RWPE2 (cell line): ENCODE measurements around the gene UVSSA.

ENCODE experiments used
- ATAC-seq: fragments of 200-7000 bp; cut with Tn5 transposase; 3 replicates; pipeline ENCODE4 v1.9.1; 2021; ENCODE audit warnings: low read depth
- DNase-seq: peaks from one replicate; pipeline ENCODE4 v3.0.0-alpha.2; 2020; ENCODE audit warnings: low spot score
- H3K27ac ChIP-seq: fragments of 450-650 bp; 2 replicates; pipeline ENCODE4 v1.5.1; 2017; ENCODE audit warnings: mild to moderate bottlenecking; ENCODE audit not compliant: poor library complexity, severe bottlenecking
- H3K27me3 ChIP-seq: fragments of 250-450 bp; sonication (Bioruptor Pico); 2 replicates; pipeline ENCODE4 v1.5.1; 2021; ENCODE audit warnings: mild to moderate bottlenecking, moderate library complexity; ENCODE audit not compliant: insufficient read depth, poor library complexity, severe bottlenecking
- H3K36me3 ChIP-seq: fragments of 250-450 bp; sonication (Bioruptor Pico); 2 replicates; pipeline ENCODE4 v1.5.1; 2020; ENCODE audit warnings: low read depth, mild to moderate bottlenecking, moderate library complexity
- H3K4me1 ChIP-seq: fragments of 250-450 bp; sonication (Bioruptor Pico); 2 replicates; pipeline ENCODE4 v1.5.1; 2021; ENCODE audit warnings: mild to moderate bottlenecking, moderate library complexity; ENCODE audit not compliant: insufficient read depth, poor library complexity, severe bottlenecking
- H3K4me3 ChIP-seq: fragments of 250-450 bp; sonication (Bioruptor Pico); 2 replicates; pipeline ENCODE4 v1.5.1; 2021; ENCODE audit warnings: mild to moderate bottlenecking, moderate library complexity; ENCODE audit not compliant: severe bottlenecking
- H3K9me3 ChIP-seq: fragments of 250-450 bp; sonication (Bioruptor Pico); 2 replicates; pipeline ENCODE4 v1.5.1; 2021; ENCODE audit warnings: mild to moderate bottlenecking, moderate library complexity; ENCODE audit not compliant: severe bottlenecking
- TF ChIP-seq, protein P1 (sequence below): fragments of 450-650 bp; IDR thresholded peaks from one replicate; pipeline ENCODE4 v1.5.1; 2017; ENCODE audit warnings: mild to moderate bottlenecking, moderate library complexity; ENCODE audit not compliant: poor library complexity, severe bottlenecking

The UVSSA gene

DNA sequence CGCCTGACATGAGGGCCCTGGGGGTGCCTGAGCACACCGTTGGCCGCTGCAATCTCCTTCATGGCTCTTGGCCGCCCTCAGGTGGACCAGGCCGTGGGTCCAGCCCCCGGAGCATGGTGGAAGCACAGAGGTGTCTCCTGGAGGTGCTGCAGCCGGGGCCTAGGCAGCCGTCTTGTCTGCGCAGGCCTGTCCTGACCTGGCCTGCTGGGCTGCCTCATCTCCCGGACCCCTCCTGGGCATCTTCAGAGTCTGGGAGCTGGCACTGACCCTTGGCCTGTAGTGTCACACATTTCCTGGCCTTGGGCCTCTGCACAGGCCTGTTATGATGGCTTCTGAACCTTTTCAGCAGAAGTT is 20.9 kb downstream of the UVSSA start:
- ATAC-seq (no peak), DNase-seq (peak; percentile 68)
- Histone ChIP-seq H3K9me3 (no peaks in the 10 kb centered on the region), H3K27me3 (no peaks in the 10 kb centered on the region), H3K27ac (no peak overlapping the region), H3K4me1 (no peaks in the 10 kb centered on the region), H3K36me3 (peaks cover 4% of the 10 kb centered on the region), H3K4me3 (no peak overlapping the region)
- TF ChIP-seq, protein P1, sequence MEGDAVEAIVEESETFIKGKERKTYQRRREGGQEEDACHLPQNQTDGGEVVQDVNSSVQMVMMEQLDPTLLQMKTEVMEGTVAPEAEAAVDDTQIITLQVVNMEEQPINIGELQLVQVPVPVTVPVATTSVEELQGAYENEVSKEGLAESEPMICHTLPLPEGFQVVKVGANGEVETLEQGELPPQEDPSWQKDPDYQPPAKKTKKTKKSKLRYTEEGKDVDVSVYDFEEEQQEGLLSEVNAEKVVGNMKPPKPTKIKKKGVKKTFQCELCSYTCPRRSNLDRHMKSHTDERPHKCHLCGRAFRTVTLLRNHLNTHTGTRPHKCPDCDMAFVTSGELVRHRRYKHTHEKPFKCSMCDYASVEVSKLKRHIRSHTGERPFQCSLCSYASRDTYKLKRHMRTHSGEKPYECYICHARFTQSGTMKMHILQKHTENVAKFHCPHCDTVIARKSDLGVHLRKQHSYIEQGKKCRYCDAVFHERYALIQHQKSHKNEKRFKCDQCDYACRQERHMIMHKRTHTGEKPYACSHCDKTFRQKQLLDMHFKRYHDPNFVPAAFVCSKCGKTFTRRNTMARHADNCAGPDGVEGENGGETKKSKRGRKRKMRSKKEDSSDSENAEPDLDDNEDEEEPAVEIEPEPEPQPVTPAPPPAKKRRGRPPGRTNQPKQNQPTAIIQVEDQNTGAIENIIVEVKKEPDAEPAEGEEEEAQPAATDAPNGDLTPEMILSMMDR = no peak

DNA sequence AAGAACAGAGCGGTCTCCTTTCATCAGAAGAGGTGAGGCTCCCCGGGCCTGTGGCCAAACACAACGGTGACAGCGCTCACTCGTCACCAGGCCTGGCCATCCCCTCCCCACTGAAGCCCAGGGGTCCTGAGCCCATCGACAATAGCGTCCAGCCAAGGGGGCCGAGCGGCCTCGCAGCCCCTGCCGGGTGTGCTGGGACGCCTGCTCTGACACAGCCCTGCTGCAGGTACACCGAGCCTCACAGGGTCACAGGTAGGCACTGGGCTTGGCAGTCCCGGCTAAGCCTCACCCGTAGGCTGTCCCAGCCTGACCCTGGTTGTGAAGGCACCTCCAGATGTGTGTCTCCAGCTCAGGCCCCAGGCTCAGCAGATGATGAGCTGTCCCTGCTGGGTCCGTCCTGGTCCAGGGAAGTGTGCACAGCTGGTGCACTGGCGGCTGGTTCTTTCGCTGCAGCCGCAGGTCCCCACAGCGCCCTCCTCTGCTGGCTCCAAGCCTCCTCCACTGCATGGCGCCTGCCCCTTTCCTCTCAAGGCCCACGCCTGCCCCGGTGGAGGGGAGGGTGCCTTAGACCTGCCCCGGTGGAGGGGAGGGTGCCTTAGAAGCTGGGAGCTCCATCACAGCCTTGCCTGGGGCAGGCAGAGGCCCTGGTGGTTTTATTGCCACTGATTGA is 21.5 kb downstream of the UVSSA start:
- Histone ChIP-seq H3K4me1 (no peaks in the 10 kb centered on the region), H3K27ac (no peak overlapping the region), H3K27me3 (no peaks in the 10 kb centered on the region), H3K36me3 (peaks cover 4% of the 10 kb centered on the region), H3K4me3 (no peak overlapping the region), H3K9me3 (no peaks in the 10 kb centered on the region)
- DNase-seq (peak; percentile 40), ATAC-seq (no peak)
- TF ChIP-seq, protein P1 = no peak

DNA sequence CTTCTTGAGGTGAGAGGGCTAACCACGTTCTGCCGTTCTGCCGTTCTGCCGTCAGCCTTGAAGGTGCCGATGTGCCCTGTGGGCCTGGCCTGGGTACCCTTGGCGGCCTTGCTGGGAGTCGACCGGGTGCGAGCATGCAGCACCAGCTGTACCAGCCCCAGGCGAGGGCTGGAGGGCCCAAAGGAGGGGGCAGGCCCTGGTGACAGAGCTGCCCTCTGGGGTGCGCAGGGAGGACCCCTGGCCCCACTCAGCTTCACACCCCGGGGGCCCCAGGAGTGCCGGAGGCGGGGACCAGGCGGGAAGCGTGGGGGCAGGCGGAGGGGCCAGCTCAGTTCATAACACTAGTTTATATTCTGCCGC is 22.1 kb downstream of the UVSSA start:
- H3K27ac ChIP-seq = no peak overlapping the region
- H3K36me3 ChIP-seq = peaks cover 4% of the 10 kb centered on the region
- no peaks in the 10 kb centered on the region for H3K4me1 ChIP-seq
- no peaks in the 10 kb centered on the region for H3K27me3 ChIP-seq
- DNase-seq (peak; percentile 59), ATAC-seq (no peak)
- TF ChIP-seq, protein P1 = no peak
- no peak overlapping the region for H3K4me3 ChIP-seq
- no peaks in the 10 kb centered on the region for H3K9me3 ChIP-seq

DNA sequence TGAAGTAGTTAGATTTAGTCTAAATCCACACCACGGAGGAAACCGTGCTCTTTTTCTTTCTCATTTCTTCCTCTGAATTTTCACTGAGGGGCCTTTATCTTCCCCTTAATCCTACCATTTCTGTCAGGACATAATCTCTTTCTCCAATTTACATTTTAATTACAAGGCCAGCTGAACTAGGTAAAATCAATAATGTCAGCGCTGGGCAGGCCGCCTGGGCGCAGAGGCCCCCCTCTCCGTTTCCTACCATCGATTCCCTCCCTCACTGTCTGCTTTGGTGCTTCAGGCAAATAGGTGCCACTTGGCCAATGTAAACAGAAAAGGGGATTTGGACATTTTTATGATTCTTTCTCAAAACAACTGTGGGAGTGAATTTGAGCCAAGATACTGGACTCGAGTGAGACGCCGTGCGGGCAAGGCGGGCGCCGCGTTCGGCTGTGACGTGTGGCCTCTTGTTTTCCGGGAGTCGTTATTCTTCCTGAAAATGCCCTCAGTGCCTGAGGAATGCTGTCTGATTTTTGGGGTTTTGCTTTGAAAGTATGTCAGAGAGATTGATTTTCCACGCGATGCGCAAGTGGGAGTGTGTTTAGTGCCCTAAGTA is 22.6 kb downstream of the UVSSA start:
- no peak for ATAC-seq
- H3K27ac ChIP-seq = no peak overlapping the region
- no peak for DNase-seq
- H3K36me3 ChIP-seq = peaks cover 4% of the 10 kb centered on the region
- H3K9me3 ChIP-seq = no peaks in the 10 kb centered on the region
- H3K27me3 ChIP-seq = no peaks in the 10 kb centered on the region
- H3K4me1 ChIP-seq = no peaks in the 10 kb centered on the region
- H3K4me3 ChIP-seq = no peak overlapping the region
- TF ChIP-seq, protein P1 = no peak
